OCI-LY7 (cell line): ENCODE results near the gene FHIT.

Experiments used
- CTCF ChIP-seq: fragments of 200-600 bp; sonication (generic); conservative IDR thresholded peaks from 2 replicates; pipeline ENCODE4 v1.5.1; 2014; ENCODE audit warnings: mild to moderate bottlenecking, antibody characterized with exemption, low read length, moderate library complexity, mixed read lengths
- EZH2phosphoT487 ChIP-seq: fragments of 200-600 bp; sonication (generic); IDR thresholded peaks from 2 replicates; pipeline ENCODE4 v1.6.1; 2018; ENCODE audit warnings: low read depth, borderline replicate concordance, mild to moderate bottlenecking, mixed run types, antibody characterized with exemption, low read length, moderate library complexity, mixed read lengths

DNA sequence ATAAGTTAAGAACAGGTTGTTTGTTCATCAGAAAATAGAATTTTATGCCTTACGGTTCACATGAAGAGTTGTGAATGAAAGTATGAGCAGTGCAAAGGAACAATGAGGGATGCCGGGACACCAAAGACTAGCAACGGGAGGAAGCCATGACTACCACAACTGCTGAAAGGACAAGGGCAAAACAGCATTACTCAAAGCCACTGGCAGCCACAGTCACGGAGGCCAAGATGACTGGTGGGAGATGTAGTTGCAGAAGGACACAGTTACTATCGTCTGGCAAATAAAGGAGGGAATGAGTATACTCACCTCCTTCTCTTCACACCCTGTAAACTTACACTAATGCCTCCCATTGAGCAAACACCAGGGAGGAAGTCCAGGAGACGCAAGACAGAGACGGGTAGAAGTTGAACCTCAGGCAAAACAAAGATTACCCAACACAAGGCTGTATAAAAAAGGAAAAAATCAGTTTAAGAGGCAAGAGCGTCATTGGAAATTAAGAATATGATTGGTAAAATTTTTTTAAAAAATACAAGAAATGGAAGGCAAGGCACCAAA is 675.5 kb downstream of the FHIT start:
- TF ChIP-seq EZH2phosphoT487 (no peak), CTCF (no peak)
